HG02642 (cell line): ENCODE results near the gene PHACTR1.

Source experiments
- ATAC-seq: cut with Tn5 transposase; IDR thresholded peaks from one replicate; pipeline ENCODE4 v1.9.1; 2021; ENCODE audit warnings: mild to moderate bottlenecking; ENCODE audit not compliant: unreplicated experiment, poor library complexity

Gene PHACTR1

GRCh38 chr6:13012296-13012695 is 295.7 kb downstream of the PHACTR1 start:
- ATAC-seq = no peak

- ATAC-seq = no peak
Measured at GRCh38 chr6:13012977-13013680, 296.6 kb downstream of the PHACTR1 start.

DNA sequence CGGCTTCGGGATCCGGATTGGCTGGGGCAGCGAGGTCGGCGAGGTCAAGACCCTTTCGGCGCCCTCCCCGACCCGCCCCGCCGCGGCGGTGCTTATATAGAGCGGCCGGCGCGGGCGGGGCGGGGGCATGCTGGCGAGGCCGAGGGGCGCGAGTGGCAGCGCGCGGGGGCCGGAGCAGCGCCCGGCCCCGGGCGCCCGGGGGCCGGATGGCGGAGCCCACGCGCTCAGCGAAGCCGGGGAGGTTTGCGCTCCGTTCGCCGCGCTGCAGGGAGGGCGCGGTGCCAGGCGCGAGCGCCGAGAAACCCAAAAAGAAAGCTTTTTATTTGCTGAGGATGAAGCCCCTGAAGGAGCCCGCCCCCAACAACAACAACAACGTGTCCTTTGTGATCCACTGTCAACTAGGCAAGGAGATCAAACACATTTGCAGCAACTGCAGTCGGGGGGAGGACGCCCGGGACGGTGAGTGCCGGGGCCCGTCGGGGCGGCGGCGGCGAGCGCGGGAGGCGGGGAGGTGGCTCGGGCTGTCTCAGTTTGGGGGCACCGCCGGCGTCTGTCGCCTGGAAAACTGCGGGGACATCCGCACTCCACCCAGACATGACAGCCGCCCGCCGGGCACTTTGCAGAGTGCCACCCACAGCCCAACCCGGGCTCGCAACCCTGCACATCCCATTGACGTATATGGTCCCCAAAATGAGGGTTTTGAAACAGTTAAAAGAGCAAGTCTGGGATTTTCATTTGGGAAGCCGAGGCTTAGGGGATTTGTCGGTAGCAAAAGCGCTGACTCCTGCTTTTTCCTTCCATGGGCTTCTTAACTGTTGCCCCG is 297.3 kb downstream of the PHACTR1 start:
- no peak for ATAC-seq

DNA sequence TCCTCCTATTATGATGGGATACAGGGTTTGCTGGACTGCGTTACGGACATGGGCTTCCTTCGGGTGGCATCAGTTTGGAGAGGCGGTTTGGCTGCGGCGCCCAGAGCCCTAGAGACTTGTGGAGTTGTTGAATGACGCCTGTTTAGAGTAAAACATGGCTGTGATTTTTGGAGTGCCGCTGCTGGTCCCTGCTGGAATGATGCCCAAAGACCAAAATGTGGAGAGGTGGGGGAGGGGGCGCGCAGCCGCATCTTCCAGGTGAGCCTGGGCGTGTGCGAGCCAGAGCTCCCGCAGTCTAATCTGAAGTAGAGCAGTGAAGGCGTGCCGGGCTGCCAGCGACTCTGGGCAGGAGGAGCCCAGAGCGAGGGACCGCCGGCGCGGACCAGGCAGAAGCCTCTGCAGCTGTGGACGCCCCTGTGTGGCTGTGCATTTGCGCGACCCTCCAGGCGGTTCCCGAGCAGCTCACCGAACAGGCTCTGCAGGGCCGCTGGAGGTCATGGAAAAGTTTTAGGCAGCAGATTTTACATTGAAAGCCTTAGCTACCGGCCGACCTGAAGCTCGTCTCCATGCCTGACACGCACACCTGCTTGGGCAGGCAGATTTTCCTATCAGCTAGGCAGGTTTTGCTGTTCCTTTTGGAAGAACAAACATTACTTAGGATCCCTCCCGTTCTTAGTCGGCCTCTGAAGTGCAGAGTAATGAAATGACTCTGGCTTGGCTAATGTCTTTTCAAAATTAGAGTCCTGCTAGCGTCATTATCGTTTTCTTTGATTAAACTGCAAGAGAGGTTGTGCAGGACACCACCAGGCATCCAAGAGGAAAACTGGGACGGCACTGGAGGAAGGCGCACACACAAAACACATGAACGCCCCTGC is 298.2 kb downstream of the PHACTR1 start:
- ATAC-seq = no peak

- no peak for ATAC-seq
Measured at GRCh38 chr6:13015379-13015681, 298.8 kb downstream of the PHACTR1 start.

DNA sequence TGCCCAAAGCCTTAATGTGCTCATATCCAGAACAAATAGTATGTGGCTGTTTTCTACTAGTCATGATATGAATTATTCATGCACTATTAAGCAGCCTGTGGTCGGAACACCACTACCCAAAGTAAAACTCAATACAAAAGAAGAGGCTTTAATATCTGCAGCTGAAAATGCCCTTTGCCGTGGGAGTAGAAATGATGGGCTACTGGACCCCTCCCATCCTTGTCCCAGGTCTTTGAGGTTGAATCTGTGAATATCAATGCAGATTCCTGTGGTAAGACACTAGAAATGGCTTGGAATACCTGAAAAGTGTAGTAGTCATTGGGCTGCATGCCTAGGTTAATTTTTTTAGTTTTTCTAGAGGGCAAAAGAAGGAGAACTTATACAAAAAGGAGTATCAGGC is 308.0 kb downstream of the PHACTR1 start:
- ATAC-seq = no peak

DNA sequence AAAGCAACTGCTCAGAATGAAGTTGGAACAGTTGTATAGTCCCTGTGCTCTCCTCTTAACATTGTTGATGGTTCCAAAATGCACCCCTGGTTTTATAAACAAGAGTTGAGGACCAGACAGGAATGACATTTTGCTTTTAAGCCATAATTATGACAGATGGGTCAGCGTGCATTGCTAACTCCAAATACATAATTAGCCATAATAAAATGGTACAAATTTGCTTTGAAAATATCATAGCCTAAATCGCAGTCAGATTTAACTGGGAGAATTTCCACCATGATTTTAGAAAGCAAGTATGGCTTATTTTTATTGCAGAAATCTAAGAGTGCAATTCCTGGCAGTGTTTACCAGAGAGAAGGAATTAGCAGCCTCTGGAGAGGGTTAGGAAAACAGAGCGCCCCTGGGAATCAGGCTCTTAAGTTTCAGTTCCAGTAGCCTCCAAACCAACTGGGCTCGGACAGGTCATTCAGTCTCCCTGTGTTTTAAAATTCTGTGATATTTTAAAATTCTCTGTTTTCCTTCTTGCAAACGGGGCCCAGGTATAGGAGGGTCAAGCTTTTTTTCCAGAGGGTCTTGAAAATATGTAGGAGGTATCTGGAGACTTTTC is 309.4 kb downstream of the PHACTR1 start:
- no peak for ATAC-seq

DNA sequence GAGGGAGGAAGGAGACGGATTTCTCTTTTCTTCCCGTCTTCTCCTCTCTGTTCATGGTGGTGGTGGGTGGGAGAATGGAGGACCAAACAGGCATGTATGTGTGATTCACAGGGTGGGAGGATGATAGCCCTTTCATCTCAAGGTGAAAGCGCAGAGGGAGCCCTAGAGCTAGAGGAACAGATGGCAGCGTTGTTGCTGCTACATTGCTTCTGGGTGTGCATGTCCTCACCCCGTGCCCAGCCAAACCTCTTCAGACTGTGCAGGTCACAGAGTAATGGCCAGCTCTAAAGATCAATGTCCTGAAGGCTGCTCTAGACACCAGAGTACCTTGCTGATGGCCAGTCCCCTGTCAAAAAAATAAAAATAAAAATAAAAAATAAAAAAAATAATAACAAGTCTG is 310.0 kb downstream of the PHACTR1 start:
- no peak for ATAC-seq

DNA sequence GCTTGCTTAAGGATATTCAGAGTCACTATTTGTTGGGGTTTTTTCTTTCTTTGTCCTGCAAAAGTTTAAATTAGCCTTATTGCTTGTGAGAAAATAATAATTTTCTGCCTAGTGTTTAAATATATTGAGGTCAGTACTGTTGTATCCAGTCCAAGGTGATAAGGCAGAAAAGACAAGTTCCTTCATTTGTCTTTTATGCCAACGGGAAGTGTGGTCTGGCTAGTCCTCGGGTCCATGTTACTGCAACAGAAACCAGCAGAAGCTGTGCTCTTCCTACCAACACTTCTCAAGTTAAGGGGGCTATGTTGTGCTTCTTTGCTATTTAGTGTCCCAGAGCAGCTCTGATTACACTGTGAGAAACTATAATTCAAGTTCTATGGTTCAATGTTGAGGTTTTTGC is 310.6 kb downstream of the PHACTR1 start:
- no peak for ATAC-seq

- no peak for ATAC-seq
Measured at GRCh38 chr6:13030396-13030795, 313.8 kb downstream of the PHACTR1 start.

DNA sequence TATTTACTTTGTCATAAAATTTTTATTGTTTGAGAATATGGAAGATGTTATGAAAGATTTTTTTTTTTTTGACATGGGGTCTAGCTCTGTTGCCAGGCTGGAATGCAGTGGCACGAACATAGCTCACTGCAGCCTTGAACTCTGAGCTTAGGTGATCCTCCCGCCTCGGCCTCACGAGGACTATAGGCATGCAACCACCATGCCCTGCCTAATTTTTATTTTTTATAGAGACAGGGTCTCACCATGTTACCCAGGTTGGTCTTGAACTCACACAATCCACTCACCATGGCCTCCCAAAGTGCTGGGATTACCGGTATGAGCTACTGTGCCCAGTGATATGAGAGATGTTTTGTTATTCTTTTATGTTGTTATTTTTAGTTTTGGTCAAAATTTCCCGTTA is 316.0 kb downstream of the PHACTR1 start:
- ATAC-seq = no peak

DNA sequence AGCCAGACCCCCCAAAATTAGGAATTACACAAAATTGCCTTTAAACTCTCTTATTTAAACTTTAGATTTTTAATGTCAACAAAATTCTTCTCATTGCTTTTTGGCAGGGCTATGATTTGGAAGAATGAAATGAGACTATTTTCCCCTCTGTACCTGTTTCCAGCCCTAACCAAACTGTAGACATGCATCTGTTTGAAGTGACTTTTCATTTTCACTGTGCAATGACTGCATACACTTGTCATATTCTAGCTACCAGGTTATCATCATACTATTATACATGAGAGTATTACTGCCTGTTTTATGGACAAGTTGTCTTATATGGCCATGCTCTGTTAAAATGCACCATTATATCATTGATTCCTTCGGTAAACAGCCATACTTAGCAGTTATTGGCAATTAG is 316.6 kb downstream of the PHACTR1 start:
- ATAC-seq = no peak

- ATAC-seq = no peak
Measured at GRCh38 chr6:13034316-13034715, 317.7 kb downstream of the PHACTR1 start.

DNA sequence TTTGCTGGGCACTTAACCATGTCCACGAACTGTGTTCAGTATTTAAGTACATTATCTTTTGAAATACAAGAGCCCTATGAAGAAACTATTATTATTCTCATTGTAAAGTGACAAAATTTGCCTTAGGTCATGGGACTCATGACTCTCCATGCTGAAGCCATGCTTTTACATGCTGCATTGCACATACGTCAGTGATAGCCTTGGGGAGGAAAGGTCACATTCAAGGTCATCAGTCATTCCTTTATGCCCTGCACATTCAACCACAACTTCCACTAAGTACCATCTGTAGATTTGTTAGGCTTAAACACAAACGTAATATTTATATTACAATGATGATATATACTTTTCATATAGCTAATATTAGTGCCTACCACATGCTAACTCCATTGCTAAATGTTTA is 319.0 kb downstream of the PHACTR1 start:
- ATAC-seq = no peak

DNA sequence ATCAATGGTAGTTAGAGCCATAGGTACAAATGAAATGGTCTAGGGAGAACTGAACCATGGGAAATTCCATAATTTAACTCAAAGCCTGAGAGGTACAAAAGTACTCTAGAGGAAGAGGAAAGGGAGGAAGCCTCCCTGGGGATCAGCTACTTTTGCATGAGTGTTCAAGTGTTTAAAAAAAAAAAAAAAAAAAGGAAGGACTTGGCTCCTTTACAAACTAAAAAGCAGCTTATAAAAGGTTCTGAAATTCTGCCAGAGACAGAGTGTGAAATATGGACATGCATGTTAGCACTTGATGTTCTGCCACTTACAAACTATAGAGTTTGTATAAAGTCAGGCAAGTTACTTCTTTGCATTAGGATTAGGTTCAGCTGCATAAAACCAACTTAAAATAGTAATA is 321.7 kb downstream of the PHACTR1 start:
- ATAC-seq = no peak

DNA sequence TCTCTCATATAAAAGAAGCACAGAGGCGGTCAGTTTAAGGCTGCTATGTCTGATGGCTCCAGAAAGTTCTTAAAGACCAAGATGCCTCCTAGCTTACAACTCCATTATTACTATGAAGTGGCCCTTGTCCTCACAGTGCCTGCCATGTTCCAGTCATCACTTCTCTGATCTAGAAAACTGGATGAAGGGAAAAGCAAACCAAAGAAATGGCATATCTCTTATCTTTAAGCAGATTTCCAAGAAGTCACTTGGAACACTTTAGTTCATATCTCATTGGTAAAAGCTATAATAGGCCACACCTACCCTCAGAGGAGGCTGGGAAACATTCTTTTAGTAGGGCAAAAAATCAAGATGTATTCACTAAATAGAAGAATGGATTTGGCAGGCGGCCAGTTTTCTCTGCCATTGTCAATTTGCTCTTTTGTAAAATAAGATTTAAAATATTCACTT is 322.2 kb downstream of the PHACTR1 start:
- no peak for ATAC-seq

DNA sequence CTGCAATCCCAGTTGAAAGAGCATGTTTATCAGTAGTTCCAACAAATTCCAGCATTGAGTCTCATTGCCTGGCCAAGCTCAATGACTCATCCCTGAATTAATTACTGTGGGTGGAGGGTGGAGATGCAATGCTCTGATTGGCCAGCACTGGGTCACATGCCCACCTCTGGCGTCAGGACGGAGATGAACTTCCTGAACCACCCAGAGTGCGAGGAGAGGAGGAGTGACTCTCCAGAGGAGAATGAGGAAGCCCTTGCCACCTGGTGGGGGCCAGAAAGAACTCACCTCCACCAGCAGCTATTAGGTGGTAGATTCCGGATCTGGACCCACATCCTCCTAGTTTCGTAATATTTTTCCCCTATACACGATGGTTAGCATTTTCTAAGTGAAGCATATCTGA is 327.8 kb downstream of the PHACTR1 start:
- ATAC-seq = no peak

DNA sequence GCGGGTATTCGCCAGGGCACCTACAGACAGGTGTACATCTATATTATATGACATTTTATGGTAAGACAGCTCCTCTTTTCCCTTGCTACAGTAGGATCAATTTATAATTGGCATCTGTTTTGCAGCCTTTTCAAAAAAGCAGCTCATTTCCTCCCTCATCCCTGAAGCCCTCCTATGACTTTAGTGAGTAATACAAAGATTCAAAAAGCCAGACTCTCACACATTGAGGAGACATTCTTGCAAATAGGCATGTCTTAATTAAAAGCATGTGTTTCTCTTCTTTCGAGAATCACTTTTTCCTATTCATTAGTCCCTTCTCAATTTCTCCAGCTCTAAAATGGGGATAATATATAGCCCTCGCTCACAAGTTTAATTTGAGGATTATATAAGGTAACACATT is 328.3 kb downstream of the PHACTR1 start:
- ATAC-seq = no peak

GRCh38 chr6:13045676-13046075 is 329.1 kb downstream of the PHACTR1 start:
- no peak for ATAC-seq

GRCh38 chr6:13046084-13046483 is 329.5 kb downstream of the PHACTR1 start:
- ATAC-seq = no peak

- no peak for ATAC-seq
Measured at GRCh38 chr6:13048113-13048512, 331.5 kb downstream of the PHACTR1 start.
